ENCODE data around the gene DMTF1. TPM values are rescaled to one million over a fixed set of nuclear protein-coding genes. Genes with fewer than 3 reads are reported as not detected.
A peak's percentile ranks its signal among the peaks of the same experiment; 100 is the strongest.

The DMTF1 gene
- 59.0 and 69.7 TPM in 2 replicates for total RNA-seq (2012; rRNA removed)
- polyA plus RNA-seq (2012; rRNA removed), result 58.3 and 69.0 TPM in 2 replicates
- polyA plus RNA-seq (2012; cell fraction: cytosol; rRNA removed), result 5.1 and 7.9 TPM in 2 replicates
- polyA plus RNA-seq (2012; cell fraction: nucleus; rRNA removed; ENCODE audit: low replicate concordance), result 87.2 and 681 TPM in 2 replicates
- Bru-seq, nascent RNA, result percentile 92 among the genes with signal in this experiment
- BruChase-seq, experiment 1, labeled RNA remaining after a 6-hour chase, result percentile 76 among the genes with signal in this experiment
- percentile 96 among the genes with signal in this experiment for BruChase-seq, experiment 2, labeled RNA remaining after a 2-hour chase
- long read RNA-seq, transcript DMTF1-201 (18 exons, 3,801 nt), result major isoform, 5 of 15 reads
- long read RNA-seq, partial matches to known transcripts, result 2 of 15 reads
- long read RNA-seq, other reads (novel, unspliced or antisense), result 6 of 15 reads

GRCh38 chr7:87152112-87152896, at the start of gene DMTF1:
DMTF1 (plus strand) TSS chr7:87152453; CDS start chr7:87164942, 12,489 bp downstream.
- ChIA-PET CTCF (interaction anchor here (0.6 to 0.9 kb wide), 2 partner anchors 20 to 262 kb away, joined by 3 read pairs; no protein-coding TSS in a partner anchor), POLR2A (ENCODE audit: unreplicated experiment) (interaction anchor here (0.6 kb wide), 2 partner anchors 213 to 244 kb away, joined by 3 read pairs; no protein-coding TSS in a partner anchor)
- Histone ChIP-seq H3K9me1 (ENCODE audit: insufficient read depth, low read length) (no peaks in the 10 kb centered on the region; the same call in 1 of the 2 replicates), H2AFZ (replicated peaks; ENCODE audit: low read length, poor library complexity) (peak within 1 kb of the TSS; percentile 100), H3K9ac (ENCODE audit: low read depth, low read length) (peak within 1 kb of the TSS; percentile 92), H3K79me1 (ENCODE audit: low read depth in 1 of 2, low read length in 2 of 2) (peaks cover 7 to 9% of the 10 kb centered on the region in 2 experiments; a peak in 2 of 4 replicates), H3K4me2 (ENCODE audit: low read depth, low read length) (peak within 1 kb of the TSS; percentile 97), H2BK120ac (ENCODE audit: low read depth, low read length) (peak within 1 kb of the TSS; percentile 44), H3K9me3 (ENCODE audit: control insufficient read depth, insufficient read depth, low read length) (no peaks in the 10 kb centered on the region), H2BK15ac (ENCODE audit: low read depth, low read length) (peak within 1 kb of the TSS; percentile 92; the same call in 2 of the 3 replicates), H2AK5ac (ENCODE audit: low read depth, low read length) (peak within 1 kb of the TSS; percentile 82), H3K4me3 (ENCODE audit: insufficient read depth, low read depth, low read length) (peak within 1 kb of the TSS; percentile 81), H3K18ac (ENCODE audit: low read depth, low read length) (peak within 1 kb of the TSS; percentile 83), H2BK20ac (ENCODE audit: low read depth, low read length) (0 out of 2 replicates have a peak within 1 kb of the TSS, but pooled peaks have one; percentile 35), H4K5ac (ENCODE audit: low read depth, low read length) (peak within 1 kb of the TSS; percentile 76), H3K4ac (ENCODE audit: low read depth, low read length) (peak within 1 kb of the TSS; percentile 90), H3K14ac (replicated peaks; ENCODE audit: low read depth, low read length) (peak within 1 kb of the TSS; percentile 92), H3K56ac (ENCODE audit: extremely low read depth, insufficient read depth, low read length) (peak within 1 kb of the TSS; percentile 98), H3K23ac (ENCODE audit: low read depth, low read length) (peak within 1 kb of the TSS; percentile 96), H3K27ac (ENCODE audit: insufficient read depth, low read length) (peak within 1 kb of the TSS; percentile 89), H3K27me3 (ENCODE audit: control insufficient read depth, insufficient read depth, low read length) (no peaks in the 10 kb centered on the region), H3K36me3 (ENCODE audit: control insufficient read depth, insufficient read depth, low read length) (no peaks in the 10 kb centered on the region), H4K8ac (ENCODE audit: low read depth in 2 of 2, low read length in 2 of 2) (peak within 1 kb of the TSS; percentile 94 to 97), H4K91ac (ENCODE audit: insufficient read depth, low read depth, low read length) (peak within 1 kb of the TSS; percentile 95), H2AK9ac (replicated peaks; ENCODE audit: low read depth, low read length, poor library complexity) (peak within 1 kb of the TSS; percentile 98), H4K20me1 (ENCODE audit: insufficient read depth, low read length) (peaks cover 27% of the 10 kb centered on the region), H3K4me1 (ENCODE audit: control insufficient read depth, insufficient read depth, low read length) (0 out of 2 replicates have a peak, but pooled peaks cover 2% of the 10 kb centered on the region), H2BK5ac (ENCODE audit: low read depth, low read length, poor library complexity, severe bottlenecking) (peak within 1 kb of the TSS; percentile 93)
- ATAC-seq (ENCODE audit: low read depth), result peak; percentile 88
- intact Hi-C loops (cut with micrococcal nuclease) (loop anchor here (1.0 to 10.0 kb wide), 5 partner anchors 67 to 722 kb away; partner anchors contain the start of genes CROT, DBF4, SLC25A40 and TMEM243), dilution Hi-C loops (cut with HindIII; ENCODE audit: low sequenced_read_pairs, unreplicated experiment) (no loop called here), in situ Hi-C loops (cut with MboI; ENCODE audit: low sequenced_read_pairs) (no loop called here)
- peak; percentile 93 for DNase-seq
- WGBS, 2 experiments (ENCODE audit: extremely low coverage in 2 of 2, insufficient read length in 1 of 2), result 1% methylated on average over 16 of the region's 71 CpGs; no CpG with 5 or more reads in 1 of the 2 experiments
- no TSS peak for BruUV-seq (replicated peaks)
- TF ChIP-seq CTCF (conservative IDR thresholded peaks at IDR 0.05; ENCODE audit: low read depth, low read length) (0 out of 2 replicates have a peak, but pooled peaks have one; percentile 6), RAD21 (IDR thresholded peaks at IDR 0.05; ENCODE audit: low read length) (no peak), RFX5 (IDR thresholded peaks at IDR 0.05; ENCODE audit: low read depth, low read length) (no peak), BHLHE40 (IDR thresholded peaks at IDR 0.05; ENCODE audit: low read depth, low read length) (peak; percentile 84), MAFK (IDR thresholded peaks at IDR 0.05; ENCODE audit: low read depth, low read length) (no peak), USF2 (IDR thresholded peaks at IDR 0.05; ENCODE audit: low read depth, low read length) (no peak), CEBPB (IDR thresholded peaks at IDR 0.05; ENCODE audit: low read depth, low read length) (peak; percentile 93), MAZ (IDR thresholded peaks at IDR 0.05; ENCODE audit: borderline replicate concordance, low read depth, low read length) (peak; percentile 99), ELK1 (IDR thresholded peaks at IDR 0.05; ENCODE audit: borderline replicate concordance, low read depth, low read length) (0 out of 2 replicates have a peak, but pooled peaks have one; percentile 17), SMC3 (IDR thresholded peaks at IDR 0.05; ENCODE audit: low read depth, low read length) (no peak)

All from IMR-90 (cell line).